ENCODE results near the gene RGMB. TPM values are rescaled to one million over a fixed set of nuclear protein-coding genes. Genes with fewer than 3 reads are reported as not detected.
"Not testable (repeated sequence)": the region's sequence is repeated elsewhere in the genome, so short reads cannot be mapped to it uniquely, and the experiment has no call there.

The RGMB gene
- total RNA-seq, 1 donor from 2014 or later, result 6.8 TPM

DNA sequence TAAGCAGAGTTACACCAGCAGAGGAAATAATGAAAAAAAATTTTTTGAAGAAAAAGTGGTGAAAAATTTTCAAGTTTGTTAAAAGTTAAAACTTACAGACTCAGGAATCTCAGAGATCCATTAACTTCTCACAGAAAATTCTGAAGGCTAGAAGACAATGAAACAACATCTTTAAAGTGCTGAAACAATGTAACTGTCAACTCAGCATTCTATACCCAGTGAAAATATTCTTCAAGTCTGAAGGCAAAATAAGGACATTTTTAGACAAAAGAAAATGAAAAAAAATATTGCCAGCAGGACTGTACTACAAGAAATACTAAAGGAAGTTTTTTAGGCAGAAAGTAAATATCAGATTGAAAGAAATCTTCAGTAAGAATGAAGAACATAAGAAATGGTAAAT, 36.7 kb upstream of the RGMB start:
- TF ChIP-seq CTCF (IDR thresholded peaks at IDR 0.05; ENCODE audit: insufficient read depth, low read length, severe bottlenecking), result no peak
- no peaks in the 10 kb centered on the region for H3K36me3 ChIP-seq (ENCODE audit: control insufficient read depth, insufficient read depth, low read length)
- no peak for FAIRE-seq
- no peak for DNase-seq (ENCODE audit: low read depth)
- H3K27me3 ChIP-seq (ENCODE audit: control insufficient read depth, insufficient read depth, low read length), result peaks cover 1% of the 10 kb centered on the region
- no peak overlapping the region for H3K4me3 ChIP-seq (ENCODE audit: low read depth, low read length)

DNA sequence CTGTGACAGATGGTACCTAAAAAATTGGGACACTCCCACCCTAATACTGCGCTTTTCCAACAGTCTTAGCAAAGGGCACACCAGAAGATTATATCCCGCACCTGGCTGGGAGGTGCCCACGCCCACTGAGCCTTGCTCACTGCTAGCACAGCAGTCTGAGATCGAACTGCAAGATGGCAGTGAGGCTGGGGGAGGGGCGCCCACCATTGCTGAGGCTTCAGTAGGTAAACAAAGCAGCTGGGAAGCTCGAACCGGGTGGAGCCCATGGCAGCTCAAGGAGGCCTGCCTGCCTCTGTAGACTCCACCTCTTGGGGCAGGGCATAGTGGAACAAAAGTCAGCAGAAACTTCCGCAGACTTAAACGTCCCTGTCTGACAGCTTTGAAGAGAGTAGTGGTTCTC, 36.0 kb upstream of the RGMB start:
- not testable (repeated sequence) for H3K27me3 ChIP-seq (ENCODE audit: control insufficient read depth, insufficient read depth, low read length); H3K4me3 ChIP-seq (ENCODE audit: low read depth, low read length); DNase-seq (ENCODE audit: low read depth); FAIRE-seq; H3K36me3 ChIP-seq (ENCODE audit: control insufficient read depth, insufficient read depth, low read length)

GRCh38 chr5:98738481-98739149, 34.8 kb upstream of the RGMB start:
- H3K4me3 ChIP-seq (ENCODE audit: low read depth, low read length); H3K36me3 ChIP-seq (ENCODE audit: control insufficient read depth, insufficient read depth, low read length); H3K27me3 ChIP-seq (ENCODE audit: control insufficient read depth, insufficient read depth, low read length); FAIRE-seq; DNase-seq (ENCODE audit: low read depth): not testable (repeated sequence)

DNA sequence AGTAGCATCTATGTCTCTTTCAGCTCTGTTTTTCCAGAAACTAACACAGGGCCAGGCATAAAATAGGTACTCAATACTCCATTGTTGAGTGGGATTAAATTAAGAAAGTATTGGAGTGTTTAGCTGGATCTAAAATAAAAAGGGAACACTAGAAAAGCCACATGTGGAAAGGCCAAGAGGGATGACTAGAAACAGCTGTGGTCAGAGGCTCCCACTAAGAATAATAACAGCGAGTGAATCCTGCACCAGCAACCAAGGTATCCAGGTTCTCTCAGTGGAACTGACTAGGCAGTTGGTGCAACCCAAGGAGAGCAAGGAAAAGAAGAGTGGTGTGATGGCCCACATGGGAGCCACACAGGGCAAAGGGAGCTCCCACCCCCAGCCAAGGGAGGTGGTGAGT, 31.5 kb upstream of the RGMB start:
- DNase-seq (ENCODE audit: low read depth) (no peak), FAIRE-seq (no peak)
- no peak overlapping the region for H3K4me3 ChIP-seq (ENCODE audit: low read depth, low read length)
- peaks cover 3% of the 10 kb centered on the region for H3K27me3 ChIP-seq (ENCODE audit: control insufficient read depth, insufficient read depth, low read length)
- no peaks in the 10 kb centered on the region for H3K36me3 ChIP-seq (ENCODE audit: control insufficient read depth, insufficient read depth, low read length)
- TF ChIP-seq CTCF (IDR thresholded peaks at IDR 0.05; ENCODE audit: insufficient read depth, low read length, severe bottlenecking), result no peak

DNA sequence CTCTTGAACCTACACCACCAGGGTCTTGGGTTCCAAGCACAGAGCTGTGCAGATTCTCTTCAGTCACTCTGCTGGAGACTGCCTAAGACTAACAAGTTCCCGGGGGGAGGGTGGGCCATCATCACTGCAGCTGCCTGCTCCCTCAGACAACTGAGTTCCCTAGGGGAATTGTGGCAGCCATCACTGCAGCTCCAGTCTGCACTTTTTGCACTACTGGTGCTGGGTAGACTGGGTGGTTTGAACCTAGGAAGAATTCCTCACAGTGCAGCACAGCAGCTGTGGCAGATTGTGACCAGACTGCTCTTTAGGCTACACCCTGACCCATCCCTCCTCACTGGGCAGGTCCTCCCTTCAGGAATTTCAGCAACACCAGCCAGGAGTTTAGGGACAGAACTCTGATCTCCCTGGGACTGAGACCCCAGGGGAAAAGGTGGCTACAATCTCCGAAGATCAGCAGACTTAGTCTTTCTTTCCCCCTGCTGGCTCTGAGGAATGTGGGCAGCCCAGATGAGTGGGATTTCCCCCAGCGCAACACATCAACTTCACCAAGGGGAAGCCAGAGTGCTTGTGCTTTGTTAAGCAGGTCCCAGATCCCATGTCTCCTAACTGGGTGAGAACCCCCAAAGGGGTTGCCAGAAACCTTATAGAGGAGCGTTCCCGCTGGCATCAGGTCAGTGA, 30.9 kb upstream of the RGMB start:
- DNase-seq (ENCODE audit: low read depth), result no peak
- Histone ChIP-seq H3K27me3 (ENCODE audit: control insufficient read depth, insufficient read depth, low read length) (peaks cover 3% of the 10 kb centered on the region), H3K36me3 (ENCODE audit: control insufficient read depth, insufficient read depth, low read length) (no peaks in the 10 kb centered on the region), H3K4me3 (ENCODE audit: low read depth, low read length) (no peak overlapping the region)
- TF ChIP-seq CTCF (IDR thresholded peaks at IDR 0.05; ENCODE audit: insufficient read depth, low read length, severe bottlenecking), result no peak
- FAIRE-seq, result no peak

DNA sequence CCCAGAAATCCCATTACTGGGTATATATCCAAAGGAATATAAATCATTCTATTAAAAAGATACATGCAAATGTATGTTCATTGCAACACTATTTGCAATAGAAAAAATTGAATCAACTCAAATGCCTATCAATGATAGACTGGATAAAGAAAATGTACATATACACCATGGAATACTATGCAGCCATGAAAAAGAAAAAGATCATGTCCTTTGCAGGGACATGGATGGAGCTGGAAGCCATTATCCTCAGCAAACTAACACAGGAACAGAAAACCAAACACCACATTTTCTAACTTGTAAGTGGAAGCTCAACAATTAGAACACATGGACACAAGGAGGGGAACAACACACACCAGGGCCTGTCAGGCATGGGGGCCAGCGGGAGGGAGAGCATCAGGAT, 25.2 kb upstream of the RGMB start:
- not testable (repeated sequence) for DNase-seq (ENCODE audit: low read depth); H3K27me3 ChIP-seq (ENCODE audit: control insufficient read depth, insufficient read depth, low read length); FAIRE-seq; H3K36me3 ChIP-seq (ENCODE audit: control insufficient read depth, insufficient read depth, low read length); H3K4me3 ChIP-seq (ENCODE audit: low read depth, low read length)

- no peak for FAIRE-seq
- H3K4me3 ChIP-seq (ENCODE audit: low read depth, low read length), result no peak overlapping the region
- no peaks in the 10 kb centered on the region for H3K27me3 ChIP-seq (ENCODE audit: control insufficient read depth, insufficient read depth, low read length)
- no peaks in the 10 kb centered on the region for H3K36me3 ChIP-seq (ENCODE audit: control insufficient read depth, insufficient read depth, low read length)
- no peak for DNase-seq (ENCODE audit: low read depth)
- TF ChIP-seq CTCF (IDR thresholded peaks at IDR 0.05; ENCODE audit: insufficient read depth, low read length, severe bottlenecking), result no peak
Observed at GRCh38 chr5:98749046-98749445, 24.4 kb upstream of the RGMB start.
